Brain microvascular endothelial cell (primary cell): ENCODE measurements around the gene RBL2.

Experiments used
- DNase-seq: peaks from one replicate; pipeline ENCODE4 v3.0.0-alpha.2; 2020
- H3K27ac ChIP-seq: fragments of 250-450 bp; sonication (Bioruptor Pico); 2 replicates; pipeline ENCODE4 v1.5.1; 2020; ENCODE audit warnings: mild to moderate bottlenecking, moderate library complexity
- H3K27me3 ChIP-seq: fragments of 250-450 bp; sonication (Bioruptor Pico); replicated peaks from 2 replicates; pipeline ENCODE4 v1.5.1; 2020; ENCODE audit warnings: mild to moderate bottlenecking
- H3K36me3 ChIP-seq: fragments of 250-450 bp; sonication (Bioruptor Pico); replicated peaks from 2 replicates; pipeline ENCODE4 v1.5.1; 2020; ENCODE audit warnings: mild to moderate bottlenecking
- H3K4me3 ChIP-seq: 2 replicates; pipeline ENCODE4 v1.5.1; 2011; ENCODE audit warnings: low read depth, mild to moderate bottlenecking, control low read depth, low read length, moderate library complexity
- CTCF ChIP-seq: IDR thresholded peaks from 2 replicates; pipeline ENCODE4 v1.5.1; 2011; ENCODE audit warnings: low read depth, mild to moderate bottlenecking, moderate library complexity, low read length, control low read depth, inconsistent platforms; ENCODE audit errors: missing control alignments
- in situ Hi-C: cut with HindIII; loops from 2 replicates; pipeline ENCODE4 v1.10.0; 2017; ENCODE audit warnings: low sequenced_read_pairs, low pct_ligation_motif_present

The RBL2 gene

DNA sequence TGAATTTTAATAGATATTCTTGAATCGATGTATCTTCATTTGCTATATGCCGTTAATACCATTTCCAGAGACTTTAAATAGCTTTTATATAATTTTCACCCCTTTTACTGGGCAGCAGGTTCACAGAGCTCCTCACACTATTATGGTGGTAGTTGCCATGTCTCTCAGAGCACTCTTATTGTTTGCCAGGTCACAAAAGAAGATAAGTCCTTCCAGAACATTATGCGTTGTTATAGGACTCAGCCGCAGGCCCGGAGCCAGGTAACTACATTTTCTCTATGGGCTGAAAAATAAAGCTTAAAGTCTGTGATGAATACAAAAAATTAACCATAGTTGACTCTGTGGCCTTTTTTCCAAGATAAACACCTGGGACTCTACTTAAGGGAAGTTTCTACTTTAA, 44.7 kb downstream of the RBL2 start:
- no peak for TF ChIP-seq CTCF
- Histone ChIP-seq H3K4me3 (no peak overlapping the region), H3K36me3 (peaks cover 16% of the 10 kb centered on the region), H3K27ac (no peak overlapping the region), H3K27me3 (no peaks in the 10 kb centered on the region)
- no peak for DNase-seq
- in situ Hi-C loops: no loop called here

- peaks cover 16% of the 10 kb centered on the region for H3K36me3 ChIP-seq
- TF ChIP-seq CTCF: no peak
- no peak for DNase-seq
- in situ Hi-C loops: no loop called here
- no peak overlapping the region for H3K4me3 ChIP-seq
- no peak overlapping the region for H3K27ac ChIP-seq
- no peaks in the 10 kb centered on the region for H3K27me3 ChIP-seq
Observed at GRCh38 chr16:53480394-53480793, 46.1 kb downstream of the RBL2 start.

DNA sequence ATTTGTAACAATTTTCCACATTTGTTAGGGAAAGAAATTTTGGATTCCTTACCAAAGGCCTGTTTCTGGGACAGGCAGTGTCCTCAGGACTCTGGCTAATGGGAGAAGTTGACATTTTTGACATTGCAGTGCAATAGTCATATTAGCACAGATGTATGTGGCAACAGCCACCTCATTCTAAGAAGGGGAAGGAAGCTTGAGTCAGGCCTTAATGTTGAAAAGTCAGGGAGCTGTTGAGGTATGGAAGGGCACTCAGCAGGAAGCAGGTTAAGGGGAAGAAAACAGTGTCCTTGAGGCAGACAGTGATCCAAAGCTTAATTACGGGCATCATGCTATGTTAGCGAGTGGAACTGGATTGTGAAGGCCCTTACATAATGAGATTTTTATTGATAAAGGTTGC, 47.9 kb downstream of the RBL2 start:
- in situ Hi-C loops: no loop called here
- no peak for DNase-seq
- no peak for TF ChIP-seq CTCF
- peaks cover 16% of the 10 kb centered on the region for H3K36me3 ChIP-seq
- no peak overlapping the region for H3K4me3 ChIP-seq
- H3K27me3 ChIP-seq: no peaks in the 10 kb centered on the region
- no peak overlapping the region for H3K27ac ChIP-seq

DNA sequence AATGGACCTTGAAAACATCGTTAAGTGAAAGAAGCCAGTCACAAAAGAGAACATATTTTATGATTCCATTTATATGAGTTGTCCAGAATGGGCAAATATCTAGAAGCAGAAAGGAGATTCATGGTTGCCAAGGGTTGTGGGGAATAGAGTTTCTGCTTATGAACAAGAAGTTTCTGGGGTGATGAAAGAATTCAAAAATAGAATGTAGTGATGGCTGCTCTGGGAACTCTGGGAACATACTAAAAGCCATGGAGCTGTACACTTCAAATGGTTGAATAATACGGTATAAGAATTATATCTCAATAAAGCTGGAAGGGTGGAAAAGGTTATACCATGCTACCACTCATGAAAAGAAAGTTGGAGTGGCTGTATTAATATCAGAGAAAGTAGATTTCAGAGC, 50.3 kb downstream of the RBL2 start:
- TF ChIP-seq CTCF: no peak
- no peak overlapping the region for H3K4me3 ChIP-seq
- H3K36me3 ChIP-seq: peaks cover 16% of the 10 kb centered on the region
- DNase-seq: no peak
- H3K27me3 ChIP-seq: no peaks in the 10 kb centered on the region
- H3K27ac ChIP-seq: no peak overlapping the region
- in situ Hi-C loops: no loop called here

DNA sequence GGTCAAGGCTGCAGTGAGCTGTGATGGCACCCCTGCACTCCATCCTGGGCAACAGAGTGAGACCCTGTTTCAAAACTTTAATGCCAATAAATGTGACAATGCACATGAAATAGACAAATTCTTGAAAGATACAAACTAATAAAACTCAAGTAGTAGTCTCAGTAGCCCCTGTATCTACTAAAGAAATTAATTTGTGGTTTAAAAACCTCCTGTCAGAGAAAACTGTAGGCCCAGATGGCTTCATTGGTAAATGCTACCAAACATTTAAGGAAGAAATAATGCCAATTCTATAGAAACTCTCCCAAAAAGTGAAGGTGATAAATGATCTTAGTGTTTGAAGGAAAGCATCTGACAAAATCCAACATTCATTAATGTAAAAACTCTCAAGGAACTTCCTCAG, 52.0 kb downstream of the RBL2 start:
- no peak for DNase-seq
- H3K4me3 ChIP-seq: no peak overlapping the region
- no peak for TF ChIP-seq CTCF
- in situ Hi-C loops: no loop called here
- peaks cover 17% of the 10 kb centered on the region for H3K36me3 ChIP-seq
- no peak overlapping the region for H3K27ac ChIP-seq
- H3K27me3 ChIP-seq: no peaks in the 10 kb centered on the region

GRCh38 chr16:53489755-53490154, 55.5 kb downstream of the RBL2 start:
- in situ Hi-C loops: no loop called here
- no peak for TF ChIP-seq CTCF
- no peak for DNase-seq
- Histone ChIP-seq H3K36me3 (peaks cover 30% of the 10 kb centered on the region), H3K27me3 (no peaks in the 10 kb centered on the region), H3K27ac (no peak overlapping the region), H3K4me3 (no peak overlapping the region)
